ENCODE measurements around the gene DENND6B. TPM values are rescaled to one million over a fixed set of nuclear protein-coding genes. Genes with fewer than 3 reads are reported as not detected.
"Not testable (repeated sequence)": the region's sequence is repeated elsewhere in the genome, so short reads cannot be mapped to it uniquely, and the experiment has no call there.

The DENND6B gene
- total RNA-seq, 5 donors from 2014 or later (not counting 1 experiment from before 2014, with no cell fraction given): 2.1 to 5.0 (median 3.5) TPM

DNA sequence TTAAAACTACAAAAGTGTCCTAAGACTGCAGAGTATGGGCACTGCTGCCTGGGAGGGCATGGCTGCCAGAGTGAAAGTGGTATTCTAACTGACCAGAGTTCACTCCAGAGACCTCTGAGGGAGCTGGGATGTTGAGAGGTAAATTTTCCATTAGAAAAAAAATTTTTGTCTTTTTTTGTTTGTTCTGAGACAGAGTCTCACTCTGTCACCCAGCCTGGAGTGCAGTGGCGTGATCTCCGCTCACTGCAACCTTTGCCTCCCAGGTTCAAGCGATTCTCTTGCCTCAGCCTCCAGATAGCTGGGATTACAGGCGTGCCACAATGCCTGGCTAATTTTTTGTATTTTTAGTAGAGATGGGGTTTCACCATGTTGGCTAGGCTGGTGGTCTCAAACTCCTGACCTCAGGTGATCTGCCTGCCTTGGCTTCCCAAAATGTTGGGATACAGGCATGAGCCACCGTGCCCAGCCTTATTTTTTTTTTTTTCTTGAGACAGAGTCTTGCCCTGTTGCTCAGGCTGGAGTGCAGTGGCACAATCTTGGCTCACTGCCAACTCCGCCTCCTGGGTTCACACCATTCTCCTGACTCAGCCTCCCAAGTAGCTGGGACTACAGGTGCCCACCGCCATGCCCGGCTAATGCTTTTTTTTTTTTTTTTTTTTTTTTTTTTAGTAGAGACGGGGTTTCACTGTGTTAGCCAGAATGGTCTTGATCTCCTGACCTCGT is 4.3 kb downstream of the DENND6B start:
- H3K9me3 ChIP-seq; POLR2A ChIA-PET; H3K36me3 ChIP-seq (ENCODE audit: control insufficient read depth in 2 of 2, extremely low read depth in 1 of 2, insufficient read depth in 1 of 2, low read length in 1 of 2); H3K4me3 ChIP-seq (ENCODE audit: control insufficient read depth in 1 of 2, extremely low read depth in 1 of 2, low read length in 1 of 2); DNase-seq; ATAC-seq (replicated peaks in 1 of 4); H3K27me3 Mint-ChIP-seq; H3K27ac ChIP-seq (ENCODE audit: low read length); H3K4me3 Mint-ChIP-seq; H3K9me3 Mint-ChIP-seq; H3K27ac Mint-ChIP-seq; H3K36me3 Mint-ChIP-seq; CTCF ChIA-PET: not testable (repeated sequence)
- H3K4me1 Mint-ChIP-seq: peaks cover 7 to 11% (median 11%) of the 10 kb centered on the region in 3 donors
- WGBS (ENCODE audit: insufficient coverage): 94% methylated on average over 5 of the region's 10 CpGs
- peaks cover 0 to 23% of the 10 kb centered on the region in 2 experiments for H3K27me3 ChIP-seq (replicated peaks in 1 of 2; ENCODE audit: control insufficient read depth in 2 of 2, extremely low read depth in 1 of 2, insufficient read depth in 2 of 2, low read length in 1 of 2)
- peaks cover 0 to 12% of the 10 kb centered on the region in 2 experiments for H3K4me1 ChIP-seq (ENCODE audit: control insufficient read depth in 1 of 2, extremely low read depth in 1 of 2, insufficient read depth in 2 of 2, low read length in 2 of 2)

DNA sequence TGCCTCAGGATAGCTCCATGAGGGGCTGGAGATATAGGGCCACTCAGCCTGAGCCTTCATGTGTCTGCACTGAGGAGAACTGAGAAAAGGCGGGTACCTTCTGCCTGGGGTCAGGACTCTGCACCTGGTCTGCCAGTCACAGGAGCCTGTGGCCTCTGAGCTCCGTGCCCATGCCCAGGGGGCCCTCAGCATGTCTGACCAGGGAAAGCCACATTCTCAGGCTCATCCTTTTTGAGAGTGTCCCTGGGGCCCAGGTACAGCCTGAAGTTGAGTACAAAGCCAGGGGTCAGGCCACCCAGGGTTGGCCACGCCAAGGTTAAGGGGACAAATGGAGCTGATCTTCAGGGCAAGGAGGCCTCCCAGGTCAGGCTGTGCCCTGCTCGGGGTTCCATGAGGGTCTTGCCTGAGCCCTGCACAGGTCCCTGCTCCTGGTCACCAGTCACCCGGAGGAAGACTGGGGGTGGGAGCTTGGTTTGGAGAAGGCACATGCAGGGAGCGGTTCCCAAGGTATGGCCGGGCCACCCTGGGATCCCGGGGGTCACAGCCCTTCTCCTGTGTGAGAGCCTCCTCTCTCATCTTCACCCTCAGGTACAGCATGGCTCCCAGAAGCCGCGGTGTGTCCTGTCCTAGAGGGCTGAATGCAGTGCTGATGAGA is 6.0 kb downstream of the DENND6B start:
- Mint-ChIP-seq H3K4me1 (peaks cover 1 to 4% (median 3%) of the 10 kb centered on the region in 3 donors), H3K36me3 (no peaks in the 10 kb centered on the region), H3K9me3 (no peaks in the 10 kb centered on the region), H3K4me3 (no peak overlapping the region), H3K27ac (no peak overlapping the region), H3K27me3 (peaks cover 0 to 2% of the 10 kb centered on the region in 2 donors)
- ChIA-PET CTCF (interaction anchor here in 1 of 2 donors (0.8 kb wide), 1 partner anchor 69 kb away, joined by 3 read pairs; no protein-coding TSS in a partner anchor), POLR2A (no interaction called here)
- 79% methylated on average over 5 of the region's 10 CpGs for WGBS (ENCODE audit: insufficient coverage)
- Histone ChIP-seq H3K4me3 (ENCODE audit: control insufficient read depth in 1 of 2, extremely low read depth in 1 of 2, low read length in 1 of 2) (no peak overlapping the region), H3K27ac (ENCODE audit: low read length) (no peak overlapping the region), H3K4me1 (ENCODE audit: control insufficient read depth in 1 of 2, extremely low read depth in 1 of 2, insufficient read depth in 2 of 2, low read length in 2 of 2) (peaks cover 0 to 2% of the 10 kb centered on the region in 2 experiments), H3K27me3 (replicated peaks in 1 of 2; ENCODE audit: control insufficient read depth in 2 of 2, extremely low read depth in 1 of 2, insufficient read depth in 2 of 2, low read length in 1 of 2) (peaks cover 0 to 13% of the 10 kb centered on the region in 2 experiments), H3K9me3 (no peaks in the 10 kb centered on the region), H3K36me3 (ENCODE audit: control insufficient read depth in 2 of 2, extremely low read depth in 1 of 2, insufficient read depth in 1 of 2, low read length in 1 of 2) (no peaks in the 10 kb centered on the region)
- no peak for ATAC-seq (replicated peaks in 1 of 4)
- no peak for DNase-seq

DNA sequence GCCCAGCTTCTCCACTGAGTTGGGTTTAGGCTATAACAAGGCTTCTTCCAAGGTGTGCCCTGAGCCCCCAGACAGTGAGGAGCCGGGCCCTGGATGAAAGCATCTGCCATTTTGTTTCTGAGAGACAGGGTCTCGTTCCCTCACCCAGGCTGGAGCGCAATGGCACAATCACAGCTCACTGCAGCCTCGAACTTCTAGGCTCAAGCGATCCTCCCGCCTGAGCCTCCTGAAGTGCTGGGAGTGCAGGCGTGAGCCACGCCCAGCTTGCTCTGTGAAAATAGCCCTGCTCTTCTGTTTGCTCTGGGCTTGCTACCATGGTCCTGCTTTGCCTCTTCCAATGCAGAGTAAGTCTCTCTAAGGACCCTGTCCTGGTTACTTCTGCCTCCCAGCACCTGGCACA is 6.7 kb downstream of the DENND6B start:
- H3K27ac Mint-ChIP-seq: no peak overlapping the region
- no peaks in the 10 kb centered on the region for H3K9me3 ChIP-seq
- H3K9me3 Mint-ChIP-seq: no peaks in the 10 kb centered on the region
- H3K27me3 Mint-ChIP-seq: peaks cover 0 to 2% of the 10 kb centered on the region in 2 donors
- POLR2A ChIA-PET: no interaction called here
- ATAC-seq (replicated peaks in 1 of 4) (no peak), DNase-seq (no peak)
- 75% methylated on average over 8 of the region's 8 CpGs for WGBS (ENCODE audit: insufficient coverage)
- no peak overlapping the region for H3K4me3 ChIP-seq (ENCODE audit: control insufficient read depth in 1 of 2, extremely low read depth in 1 of 2, low read length in 1 of 2)
- H3K36me3 Mint-ChIP-seq: no peaks in the 10 kb centered on the region
- H3K4me1 ChIP-seq (ENCODE audit: control insufficient read depth in 1 of 2, extremely low read depth in 1 of 2, insufficient read depth in 2 of 2, low read length in 2 of 2): peaks cover 0 to 8% of the 10 kb centered on the region in 2 experiments
- peaks cover 4 to 5% (median 5%) of the 10 kb centered on the region in 3 donors for H3K4me1 Mint-ChIP-seq
- CTCF ChIA-PET: no interaction called here
- no peak overlapping the region for H3K4me3 Mint-ChIP-seq
- H3K27ac ChIP-seq (ENCODE audit: low read length): no peak overlapping the region
- H3K27me3 ChIP-seq (replicated peaks in 1 of 2; ENCODE audit: control insufficient read depth in 2 of 2, extremely low read depth in 1 of 2, insufficient read depth in 2 of 2, low read length in 1 of 2): peaks cover 0 to 8% of the 10 kb centered on the region in 2 experiments
- H3K36me3 ChIP-seq (ENCODE audit: control insufficient read depth in 2 of 2, extremely low read depth in 1 of 2, insufficient read depth in 1 of 2, low read length in 1 of 2): no peaks in the 10 kb centered on the region

DNA sequence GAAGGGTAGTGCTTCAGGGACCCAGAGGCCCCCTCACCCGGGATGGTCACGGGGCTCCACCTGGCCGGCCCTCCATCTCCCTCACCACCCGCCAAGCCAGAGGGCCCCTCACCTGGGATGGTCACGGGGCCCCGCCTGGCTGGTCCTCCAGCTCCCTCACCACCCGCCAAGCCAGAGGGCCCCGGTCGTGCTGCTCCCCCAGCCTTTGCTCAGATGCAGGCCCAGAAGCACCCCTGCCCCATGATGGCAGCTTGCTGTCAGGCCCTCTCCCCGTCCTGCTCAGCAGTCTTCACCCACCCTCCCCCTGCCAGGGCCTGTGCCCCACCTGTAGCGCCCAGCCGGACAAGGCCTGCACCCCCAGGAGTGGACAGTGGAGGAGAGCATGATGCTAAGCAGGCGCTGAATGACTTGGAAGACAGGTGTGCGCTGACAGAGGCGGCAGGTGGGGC is 7.3 kb downstream of the DENND6B start:
- WGBS (ENCODE audit: insufficient coverage): 90% methylated on average over 12 of the region's 15 CpGs
- Histone ChIP-seq H3K36me3 (ENCODE audit: control insufficient read depth in 2 of 2, extremely low read depth in 1 of 2, insufficient read depth in 1 of 2, low read length in 1 of 2) (no peaks in the 10 kb centered on the region), H3K4me1 (ENCODE audit: control insufficient read depth in 1 of 2, extremely low read depth in 1 of 2, insufficient read depth in 2 of 2, low read length in 2 of 2) (peaks cover 4 to 14% of the 10 kb centered on the region in 2 experiments), H3K9me3 (no peaks in the 10 kb centered on the region), H3K4me3 (ENCODE audit: control insufficient read depth in 1 of 2, extremely low read depth in 1 of 2, low read length in 1 of 2) (no peak overlapping the region), H3K27me3 (replicated peaks in 1 of 2; ENCODE audit: control insufficient read depth in 2 of 2, extremely low read depth in 1 of 2, insufficient read depth in 2 of 2, low read length in 1 of 2) (peaks cover 0 to 4% of the 10 kb centered on the region in 2 experiments), H3K27ac (ENCODE audit: low read length) (no peak overlapping the region)
- H3K9me3 Mint-ChIP-seq: no peaks in the 10 kb centered on the region
- ChIA-PET POLR2A (no interaction called here), CTCF (no interaction called here)
- H3K27me3 Mint-ChIP-seq: no peaks in the 10 kb centered on the region
- H3K36me3 Mint-ChIP-seq: no peaks in the 10 kb centered on the region
- H3K4me1 Mint-ChIP-seq: peaks cover 7 to 10% (median 7%) of the 10 kb centered on the region in 3 donors
- no peak overlapping the region for H3K27ac Mint-ChIP-seq
- ATAC-seq (replicated peaks in 1 of 4) (no peak), DNase-seq (no peak)
- no peak overlapping the region for H3K4me3 Mint-ChIP-seq

DNA sequence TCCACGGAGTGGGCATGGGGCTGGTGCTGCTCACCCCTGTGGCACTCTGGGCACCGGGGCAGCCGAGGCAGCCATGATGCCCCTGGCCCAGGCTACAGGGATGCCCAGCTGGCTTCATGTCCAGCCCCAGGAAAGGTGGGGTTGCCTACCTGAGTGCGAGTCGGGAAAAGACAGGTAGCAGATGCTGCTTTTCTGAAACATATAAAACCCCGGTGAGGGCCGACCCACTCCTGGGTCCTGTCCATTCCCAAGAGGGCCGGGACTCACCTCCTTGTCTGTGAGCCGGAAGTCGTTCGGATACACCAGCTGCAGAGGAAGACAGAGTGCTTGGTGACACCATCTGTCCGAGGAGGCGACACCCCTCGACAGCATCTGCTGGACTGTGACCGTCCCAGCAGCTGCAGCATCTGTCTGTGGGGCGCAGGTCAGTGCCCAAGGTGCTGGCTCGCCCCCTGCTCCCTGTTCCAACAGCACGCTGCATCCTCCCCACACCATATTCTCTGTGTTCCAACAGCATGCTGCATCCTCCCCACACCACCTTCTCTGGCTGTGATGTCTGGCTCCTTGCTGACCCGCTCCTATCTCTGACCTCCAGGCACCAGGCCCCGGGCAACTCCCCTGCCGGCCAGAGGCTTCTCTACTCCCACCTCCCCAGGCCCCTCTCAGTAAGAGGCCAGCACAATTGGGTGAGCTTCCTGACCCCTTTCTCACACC is 8.0 kb downstream of the DENND6B start:
- Histone ChIP-seq H3K27ac (ENCODE audit: low read length) (no peak overlapping the region), H3K4me1 (ENCODE audit: control insufficient read depth in 1 of 2, extremely low read depth in 1 of 2, insufficient read depth in 2 of 2, low read length in 2 of 2) (peaks cover 8 to 20% of the 10 kb centered on the region in 2 experiments), H3K36me3 (ENCODE audit: control insufficient read depth in 2 of 2, extremely low read depth in 1 of 2, insufficient read depth in 1 of 2, low read length in 1 of 2) (no peaks in the 10 kb centered on the region), H3K4me3 (ENCODE audit: control insufficient read depth in 1 of 2, extremely low read depth in 1 of 2, low read length in 1 of 2) (no peak overlapping the region), H3K27me3 (replicated peaks in 1 of 2; ENCODE audit: control insufficient read depth in 2 of 2, extremely low read depth in 1 of 2, insufficient read depth in 2 of 2, low read length in 1 of 2) (peaks cover 0 to under 1% of the 10 kb centered on the region in 2 experiments), H3K9me3 (no peaks in the 10 kb centered on the region)
- no peaks in the 10 kb centered on the region for H3K27me3 Mint-ChIP-seq
- no peaks in the 10 kb centered on the region for H3K9me3 Mint-ChIP-seq
- ATAC-seq (replicated peaks in 1 of 4): no peak
- POLR2A ChIA-PET: no interaction called here
- no peak overlapping the region for H3K27ac Mint-ChIP-seq
- H3K36me3 Mint-ChIP-seq: no peaks in the 10 kb centered on the region
- CTCF ChIA-PET: no interaction called here
- peaks cover 14 to 17% (median 14%) of the 10 kb centered on the region in 3 donors for H3K4me1 Mint-ChIP-seq
- WGBS (ENCODE audit: insufficient coverage): 88% methylated on average over 19 of the region's 21 CpGs
- no peak for DNase-seq
- no peak overlapping the region for H3K4me3 Mint-ChIP-seq

DNA sequence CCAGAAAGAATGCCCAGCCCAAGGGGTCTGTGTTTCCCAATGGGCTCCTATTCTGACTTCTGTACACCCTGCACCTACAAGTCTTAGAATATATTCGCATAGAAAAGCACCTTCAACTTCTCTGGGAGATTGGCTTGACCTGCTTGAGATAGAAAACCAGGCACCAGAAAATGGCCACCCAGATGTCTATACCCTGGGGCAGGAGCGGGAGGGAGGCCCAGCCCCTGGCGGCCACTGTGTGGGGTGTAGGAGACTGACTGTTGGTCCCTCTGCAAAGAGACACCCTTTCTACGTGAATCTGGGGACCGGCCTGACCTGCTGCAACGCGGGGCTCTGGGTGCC is 8.5 kb downstream of the DENND6B start:
- Histone ChIP-seq H3K27me3 (replicated peaks in 1 of 2; ENCODE audit: control insufficient read depth in 2 of 2, extremely low read depth in 1 of 2, insufficient read depth in 2 of 2, low read length in 1 of 2) (no peaks in the 10 kb centered on the region), H3K4me1 (ENCODE audit: control insufficient read depth in 1 of 2, extremely low read depth in 1 of 2, insufficient read depth in 2 of 2, low read length in 2 of 2) (peaks cover 12 to 25% of the 10 kb centered on the region in 2 experiments), H3K36me3 (ENCODE audit: control insufficient read depth in 2 of 2, extremely low read depth in 1 of 2, insufficient read depth in 1 of 2, low read length in 1 of 2) (no peaks in the 10 kb centered on the region), H3K4me3 (ENCODE audit: control insufficient read depth in 1 of 2, extremely low read depth in 1 of 2, low read length in 1 of 2) (no peak overlapping the region), H3K9me3 (no peaks in the 10 kb centered on the region), H3K27ac (ENCODE audit: low read length) (no peak overlapping the region)
- H3K36me3 Mint-ChIP-seq: no peaks in the 10 kb centered on the region
- 81% methylated on average over 6 of the region's 7 CpGs for WGBS (ENCODE audit: insufficient coverage)
- DNase-seq (no peak), ATAC-seq (replicated peaks in 1 of 4) (no peak)
- POLR2A ChIA-PET: no interaction called here
- no peaks in the 10 kb centered on the region for H3K9me3 Mint-ChIP-seq
- no peak overlapping the region for H3K27ac Mint-ChIP-seq
- CTCF ChIA-PET: no interaction called here
- H3K4me1 Mint-ChIP-seq: peaks cover 15 to 20% (median 16%) of the 10 kb centered on the region in 3 donors
- H3K27me3 Mint-ChIP-seq: no peaks in the 10 kb centered on the region
- no peak overlapping the region for H3K4me3 Mint-ChIP-seq
